Astrocyte of the spinal cord (primary cell): ENCODE measurements around the gene TRIP10.

Source experiments
- DNase-seq: peaks from one replicate; pipeline ENCODE4 v3.0.0; 2011; ENCODE audit warnings: low read depth, low spot score
- H3K4me3 ChIP-seq: 2 replicates; pipeline ENCODE4 v1.5.1; 2011; ENCODE audit warnings: low read depth, mild to moderate bottlenecking, low read length, moderate library complexity
- in situ Hi-C: cut with HindIII; loops from 2 replicates; pipeline ENCODE4 v1.10.0; 2017; ENCODE audit warnings: low sequenced_read_pairs
- TF ChIP-seq, protein P1 (sequence below): IDR thresholded peaks from 2 replicates; pipeline ENCODE4 v1.5.1; 2012; ENCODE audit warnings: low read depth, mild to moderate bottlenecking, low read length, inconsistent platforms

The TRIP10 gene

DNA sequence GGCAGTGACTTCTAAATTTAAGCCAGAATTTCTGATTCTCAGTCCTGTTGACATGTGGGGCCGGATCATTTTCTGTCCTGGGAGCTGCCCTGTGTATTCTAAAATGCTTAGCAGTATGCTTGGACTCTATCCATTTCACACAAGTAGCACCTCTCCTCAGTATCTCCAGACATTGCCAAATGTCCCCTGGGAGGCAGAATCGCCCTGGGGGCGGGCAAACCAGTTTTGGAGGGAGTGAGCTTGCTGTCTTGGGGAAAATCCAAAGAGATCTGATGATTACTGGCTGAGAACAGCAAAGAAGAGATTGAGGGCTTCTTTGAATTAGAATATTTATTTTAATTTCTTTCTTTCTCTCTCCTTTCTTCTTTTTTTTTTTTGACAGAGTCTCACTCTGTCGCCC is 49.4 kb downstream of the TRIP10 start:
- no peak for DNase-seq
- TF ChIP-seq, protein P1, sequence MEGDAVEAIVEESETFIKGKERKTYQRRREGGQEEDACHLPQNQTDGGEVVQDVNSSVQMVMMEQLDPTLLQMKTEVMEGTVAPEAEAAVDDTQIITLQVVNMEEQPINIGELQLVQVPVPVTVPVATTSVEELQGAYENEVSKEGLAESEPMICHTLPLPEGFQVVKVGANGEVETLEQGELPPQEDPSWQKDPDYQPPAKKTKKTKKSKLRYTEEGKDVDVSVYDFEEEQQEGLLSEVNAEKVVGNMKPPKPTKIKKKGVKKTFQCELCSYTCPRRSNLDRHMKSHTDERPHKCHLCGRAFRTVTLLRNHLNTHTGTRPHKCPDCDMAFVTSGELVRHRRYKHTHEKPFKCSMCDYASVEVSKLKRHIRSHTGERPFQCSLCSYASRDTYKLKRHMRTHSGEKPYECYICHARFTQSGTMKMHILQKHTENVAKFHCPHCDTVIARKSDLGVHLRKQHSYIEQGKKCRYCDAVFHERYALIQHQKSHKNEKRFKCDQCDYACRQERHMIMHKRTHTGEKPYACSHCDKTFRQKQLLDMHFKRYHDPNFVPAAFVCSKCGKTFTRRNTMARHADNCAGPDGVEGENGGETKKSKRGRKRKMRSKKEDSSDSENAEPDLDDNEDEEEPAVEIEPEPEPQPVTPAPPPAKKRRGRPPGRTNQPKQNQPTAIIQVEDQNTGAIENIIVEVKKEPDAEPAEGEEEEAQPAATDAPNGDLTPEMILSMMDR = no peak
- in situ Hi-C loops = no loop called here

DNA sequence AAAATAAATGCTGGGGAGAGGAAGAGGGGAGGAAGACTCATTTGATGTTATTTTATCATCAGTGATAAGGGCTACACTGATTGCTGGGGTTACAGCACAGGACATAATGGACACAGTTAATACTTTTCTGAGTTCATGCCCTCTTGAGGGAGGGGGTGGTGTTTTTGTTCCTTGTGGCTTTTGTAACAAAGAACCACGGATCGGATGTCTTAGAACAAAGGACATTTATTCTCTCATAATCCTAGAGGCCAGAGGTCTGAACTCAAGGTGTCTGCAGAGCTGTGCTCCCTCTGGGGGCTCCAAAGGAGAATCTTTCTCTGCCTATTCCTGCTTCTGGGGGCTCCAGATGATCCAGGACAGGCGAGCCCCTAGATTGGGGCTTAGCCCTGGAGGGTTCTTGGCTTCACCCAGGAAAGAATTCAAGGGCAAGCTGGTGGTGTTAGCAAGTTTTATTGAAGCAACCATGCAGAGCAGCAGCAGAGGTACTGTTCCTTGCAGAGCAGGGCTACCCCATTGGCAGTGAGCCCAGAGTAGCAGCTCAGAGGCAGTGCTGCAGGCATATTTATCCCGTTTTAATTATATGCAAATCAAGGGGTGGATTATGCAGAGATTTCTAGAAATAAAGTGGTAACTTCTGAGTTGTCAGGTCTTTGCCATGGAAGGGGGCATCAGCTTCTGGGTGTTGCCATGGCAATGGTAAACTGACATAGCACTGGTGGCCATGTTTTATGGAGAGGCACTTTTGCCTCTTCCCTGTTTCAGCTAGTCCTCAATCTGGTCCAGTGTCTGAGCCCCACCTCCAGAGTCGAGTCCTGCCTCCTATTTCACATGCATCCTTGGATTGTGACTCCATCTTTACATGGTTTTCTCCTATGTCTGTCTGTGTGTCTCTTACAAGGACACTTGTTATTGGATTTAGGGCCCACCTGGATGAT is 51.0 kb downstream of the TRIP10 start:
- H3K4me3 ChIP-seq = no peak overlapping the region
- in situ Hi-C loops = no loop called here
- DNase-seq = no peak
- TF ChIP-seq, protein P1 = no peak

More for the DNA sequence above, 49.4 kb downstream of the TRIP10 start:
- H3K4me3 ChIP-seq = no peak overlapping the region

DNA sequence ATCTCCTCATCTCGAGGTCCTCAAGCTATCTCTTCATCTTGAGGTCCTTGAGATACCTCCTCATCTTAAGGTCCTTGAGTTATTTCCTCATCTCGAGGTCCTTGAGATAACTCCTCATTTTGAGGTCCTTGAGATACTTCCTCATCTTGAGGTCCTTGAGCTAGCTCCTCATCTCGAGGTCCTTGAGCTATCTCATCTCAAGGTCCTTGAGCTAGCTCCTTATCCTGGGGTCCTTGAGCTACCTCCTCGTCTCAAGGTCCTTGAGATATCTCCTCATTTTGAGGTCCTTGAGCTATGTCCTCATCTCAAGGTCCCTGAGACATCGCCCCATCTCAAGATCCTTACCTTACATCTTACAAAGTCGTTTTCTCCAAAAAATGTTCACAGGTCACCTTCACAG is 51.8 kb downstream of the TRIP10 start:
- H3K4me3 ChIP-seq = no peak overlapping the region
- no peak for DNase-seq
- TF ChIP-seq, protein P1 = no peak
- in situ Hi-C loops = no loop called here

DNA sequence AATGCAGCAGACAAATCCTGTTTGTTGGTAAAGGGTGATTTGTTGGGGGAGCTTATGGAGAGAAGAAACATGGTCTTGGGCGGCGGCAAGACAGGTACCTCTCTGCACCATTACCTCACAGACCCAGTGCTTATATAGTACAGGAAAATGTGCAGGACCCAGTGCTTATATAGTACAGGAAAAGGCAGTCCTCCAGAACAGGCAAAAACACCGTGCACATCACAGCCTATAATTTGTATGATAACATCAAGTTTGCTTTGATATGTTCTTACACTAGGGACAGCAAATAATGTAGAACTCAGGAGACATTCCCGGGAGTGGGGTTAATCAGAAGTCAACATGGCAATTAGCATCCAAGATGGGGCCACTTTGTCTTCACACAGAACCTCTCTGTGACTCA is 53.9 kb downstream of the TRIP10 start:
- in situ Hi-C loops = no loop called here
- DNase-seq = no peak
- TF ChIP-seq, protein P1 = no peak
- H3K4me3 ChIP-seq = no peak overlapping the region

DNA sequence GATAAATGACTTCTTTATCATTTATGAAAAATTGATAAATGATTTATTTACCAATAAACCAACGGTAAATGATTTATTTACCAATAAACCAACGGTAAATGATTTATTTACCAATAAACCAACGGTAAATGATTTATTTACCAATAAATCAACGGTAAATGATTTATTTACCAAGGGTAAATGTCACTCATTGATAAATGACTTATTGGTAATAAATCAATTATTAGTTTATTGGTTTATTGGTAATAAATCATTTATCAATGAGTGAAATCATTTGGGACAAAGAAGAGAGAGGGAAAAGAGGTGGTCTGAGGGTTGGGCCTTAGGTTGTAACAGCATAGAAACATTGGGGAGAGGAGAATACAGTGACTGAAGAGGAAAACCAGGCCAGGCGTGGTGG is 54.5 kb downstream of the TRIP10 start:
- in situ Hi-C loops = no loop called here
- no peak overlapping the region for H3K4me3 ChIP-seq
- TF ChIP-seq, protein P1 = no peak
- DNase-seq = no peak

DNA sequence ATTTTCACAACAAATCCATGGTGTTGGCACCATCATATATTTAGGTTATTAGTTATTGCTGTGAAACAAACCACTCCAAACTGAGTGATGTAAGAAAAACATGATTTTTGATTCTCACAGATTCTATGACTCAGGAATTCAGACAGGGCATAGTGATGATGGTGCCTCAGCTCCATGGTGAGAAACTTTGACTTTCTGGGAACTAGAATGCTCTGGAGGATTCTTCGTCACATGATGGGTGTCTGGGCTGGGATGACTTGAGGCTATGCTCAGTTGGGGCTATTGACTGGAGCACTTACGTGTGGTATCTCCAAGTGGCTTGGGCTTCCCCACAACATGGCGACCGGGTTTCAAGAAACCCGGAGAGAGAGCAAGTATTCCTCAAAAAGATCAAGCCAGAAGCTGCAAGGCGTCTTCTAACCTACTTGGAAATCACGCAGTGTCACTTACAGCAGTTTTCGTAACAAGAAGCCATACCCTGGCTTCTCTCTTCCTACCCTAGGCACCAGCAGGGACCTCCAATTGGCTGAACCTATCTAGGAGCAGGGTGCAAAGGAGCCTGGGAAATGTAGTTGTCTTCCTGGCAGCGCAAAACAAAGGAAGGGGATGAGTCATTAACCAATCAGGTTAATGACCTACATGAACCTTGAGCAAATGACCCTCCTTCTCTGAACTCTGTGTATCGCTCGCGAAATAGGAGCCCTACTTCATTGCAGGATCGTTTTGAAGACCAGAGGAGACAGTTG is 55.4 kb downstream of the TRIP10 start:
- in situ Hi-C loops = no loop called here
- DNase-seq = no peak
- no peak overlapping the region for H3K4me3 ChIP-seq
- TF ChIP-seq, protein P1 = no peak
